Natural killer cell (primary cell): Measurements from ENCODE around the gene TIFAB. TPM values are rescaled to one million over a fixed set of nuclear protein-coding genes. Genes with fewer than 3 reads are reported as not detected.

Experiments
- ATAC-seq, 3 donors: fragments of 150-1000 bp in 2 of 3; fragments of 200-7000 bp in 1 of 3; cut with Tn5 transposase; 1 replicate in 1 of 3; 2 replicates in 2 of 3; pipeline ENCODE4 v1.10.0; 2021; ENCODE audit warnings: mild to moderate bottlenecking in 2 of 3, moderate library complexity in 2 of 3
- DNase-seq, 2 donors: peaks; one replicate each; pipeline versions ENCODE4 v3.0.0 to v3.0.0-alpha.2; 2013 to 2021; ENCODE audit warnings: mixed read lengths in 1 of 2
- H3K27ac ChIP-seq: one replicate; pipeline ENCODE4 v1.5.1; 2013; ENCODE audit warnings: mild to moderate bottlenecking, low read length
- H3K27me3 ChIP-seq: one replicate; pipeline ENCODE4 v1.6.1; 2013; ENCODE audit warnings: low read length; ENCODE audit not compliant: control insufficient read depth, insufficient read depth
- H3K36me3 ChIP-seq: one replicate; pipeline ENCODE4 v1.6.1; 2013; ENCODE audit warnings: low read length; ENCODE audit not compliant: control insufficient read depth, insufficient read depth
- H3K4me1 ChIP-seq: one replicate; pipeline ENCODE4 v1.6.1; 2013; ENCODE audit warnings: low read length; ENCODE audit not compliant: control insufficient read depth, insufficient read depth
- H3K4me3 ChIP-seq: one replicate; pipeline ENCODE4 v1.5.1; 2013; ENCODE audit warnings: low read length
- H3K9me3 ChIP-seq: one replicate; pipeline ENCODE4 v1.6.1; 2013; ENCODE audit warnings: low read length; ENCODE audit not compliant: control insufficient read depth, insufficient read depth
- H3K27ac Mint-ChIP-seq, 2 donors: one replicate each; pipeline ENCODE4 v1.8.0; 2022; ENCODE audit warnings: mild to moderate bottlenecking in 2 of 2, mixed read lengths in 2 of 2, moderate library complexity in 1 of 2
- H3K27me3 Mint-ChIP-seq, 2 donors: one replicate each; pipeline ENCODE4 v1.8.0; 2022; ENCODE audit warnings: low read depth in 2 of 2, mixed read lengths in 2 of 2
- H3K36me3 Mint-ChIP-seq: one replicate; pipeline ENCODE4 v1.8.0; 2022; ENCODE audit warnings: mixed read lengths
- H3K4me1 Mint-ChIP-seq, 2 donors: one replicate each; pipeline ENCODE4 v1.8.0; 2022; ENCODE audit warnings: mixed read lengths in 2 of 2
- H3K4me3 Mint-ChIP-seq: one replicate; pipeline ENCODE4 v1.8.0; 2022; ENCODE audit warnings: mild to moderate bottlenecking, moderate library complexity, mixed read lengths
- H3K9me3 Mint-ChIP-seq, 2 donors: one replicate each; pipeline ENCODE4 v1.8.0; 2022; ENCODE audit warnings: mixed read lengths in 2 of 2
- CTCF ChIP-seq: fragments of 200-600 bp; IDR thresholded peaks from one replicate; pipeline ENCODE4 v1.8.0; 2022; ENCODE audit warnings: antibody characterized with exemption
- WGBS: methylation state at CpG from one replicate; pipeline ENCODE4 v1.1.7; 2013; ENCODE audit warnings: missing lambda C conversion rate; ENCODE audit not compliant: insufficient coverage; 5-methylcytosine and 5-hydroxymethylcytosine counted together
- intact Hi-C: fragments of 100-400 bp; cut with micrococcal nuclease; formaldehyde crosslinking; loops from one replicate; pipeline ENCODE4 v1.14.2; 2022
- total RNA-seq, 4 donors: library from RNA; stranded (reverse); fragments of 120-200 nt in 1 of 4; gene quantifications; one replicate each; pipeline versions ENCODE4 v1.2.3 to v1.2.4, GENCODE V29; 2013 to 2022

The TIFAB gene
- total RNA-seq, 3 donors from 2014 or later (not counting 1 experiment from before 2014, with no cell fraction given), result 0.05 to 0.21 TPM; not detected in 1

- DNase-seq (no peak), ATAC-seq (no peak)
- H3K27ac Mint-ChIP-seq, result no peak overlapping the region
- H3K36me3 Mint-ChIP-seq, result no peaks in the 10 kb centered on the region
- Histone ChIP-seq H3K36me3 (no peaks in the 10 kb centered on the region), H3K9me3 (no peaks in the 10 kb centered on the region), H3K4me3 (no peak overlapping the region), H3K27ac (no peak overlapping the region), H3K27me3 (no peaks in the 10 kb centered on the region), H3K4me1 (peaks cover 9% of the 10 kb centered on the region)
- no peaks in the 10 kb centered on the region for H3K9me3 Mint-ChIP-seq
- H3K4me3 Mint-ChIP-seq, result no peak overlapping the region
- H3K27me3 Mint-ChIP-seq, result peaks cover 27 to 37% of the 10 kb centered on the region in 2 donors
- 74% methylated on average over 12 of the region's 12 CpGs for WGBS
- H3K4me1 Mint-ChIP-seq, result peaks cover 5 to 6% of the 10 kb centered on the region in 2 donors
- intact Hi-C loops, result loop anchor here (1.0 to 5.0 kb wide), 2 partner anchors 87 to 102 kb away; no protein-coding TSS in a partner anchor
- TF ChIP-seq CTCF, result no peak
Observed at GRCh38 chr5:135465391-135466122, 13.4 kb upstream of the TIFAB start.

DNA sequence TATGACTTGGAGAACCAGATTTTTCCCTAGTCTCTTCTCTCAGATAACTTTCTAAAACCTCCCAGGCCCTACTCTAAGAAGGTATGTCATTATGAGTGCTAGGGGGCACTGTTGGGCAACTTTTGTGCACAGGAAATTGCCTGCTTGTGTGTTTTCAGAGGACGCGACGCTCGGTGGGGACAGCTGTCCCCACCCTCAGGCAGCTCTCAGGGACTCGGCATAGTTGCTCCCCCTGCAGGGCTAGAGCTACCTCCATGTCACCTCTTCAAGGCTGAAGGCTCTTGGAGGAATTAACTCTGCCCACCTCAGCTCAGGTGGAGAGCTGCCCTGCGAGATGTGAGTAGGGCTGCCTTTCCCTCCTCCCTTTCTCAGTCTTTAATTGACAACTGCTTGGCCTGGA lies 10.2 kb upstream of the TIFAB start:
- 0% methylated on average over 5 of the region's 6 CpGs for WGBS
- no peaks in the 10 kb centered on the region for H3K27me3 ChIP-seq
- H3K27ac Mint-ChIP-seq, result no peak overlapping the region

GRCh38 chr5:135461481-135462151 lies 9.5 kb upstream of the TIFAB start:
- Histone ChIP-seq H3K4me1 (peaks cover 10% of the 10 kb centered on the region), H3K9me3 (no peaks in the 10 kb centered on the region), H3K27ac (no peak overlapping the region), H3K36me3 (no peaks in the 10 kb centered on the region), H3K4me3 (no peak overlapping the region), H3K27me3 (no peaks in the 10 kb centered on the region)
- H3K27ac Mint-ChIP-seq, result no peak overlapping the region
- H3K9me3 Mint-ChIP-seq, result no peaks in the 10 kb centered on the region
- ATAC-seq (no peak), DNase-seq (no peak)
- H3K36me3 Mint-ChIP-seq, result no peaks in the 10 kb centered on the region
- TF ChIP-seq CTCF, result no peak
- WGBS, result 86% methylated on average over 7 of the region's 7 CpGs
- no peak overlapping the region for H3K4me3 Mint-ChIP-seq
- peaks cover 5 to 6% of the 10 kb centered on the region in 2 donors for H3K4me1 Mint-ChIP-seq
- peaks cover 17 to 23% of the 10 kb centered on the region in 2 donors for H3K27me3 Mint-ChIP-seq
- intact Hi-C loops, result no loop called here

More for the DNA sequence above, 10.2 kb upstream of the TIFAB start:
- TF ChIP-seq CTCF, result peak; percentile 29
- no peaks in the 10 kb centered on the region for H3K9me3 ChIP-seq
- intact Hi-C loops, result no loop called here
- no peak overlapping the region for H3K4me3 ChIP-seq
- peak in 1 of 2 donors; percentile 77 for DNase-seq
- no peak overlapping the region for H3K27ac ChIP-seq
- ATAC-seq, result peak; percentile 46 to 67 (median 65)
- H3K4me1 ChIP-seq, result peaks cover 9% of the 10 kb centered on the region
- no peaks in the 10 kb centered on the region for H3K36me3 Mint-ChIP-seq
- H3K9me3 Mint-ChIP-seq, result no peaks in the 10 kb centered on the region
- H3K4me3 Mint-ChIP-seq, result no peak overlapping the region
- peaks cover 21 to 24% of the 10 kb centered on the region in 2 donors for H3K27me3 Mint-ChIP-seq
- H3K36me3 ChIP-seq, result no peaks in the 10 kb centered on the region
- H3K4me1 Mint-ChIP-seq, result peaks cover 5 to 6% of the 10 kb centered on the region in 2 donors
